Endothelial cell (in vitro differentiated cells): ENCODE data around the gene RAB14. TPM values are rescaled to one million over a fixed set of nuclear protein-coding genes. Genes with fewer than 3 reads are reported as not detected.

ENCODE experiments used
- DNase-seq: peaks from one replicate; pipeline ENCODE4 v3.0.0; 2021; ENCODE audit warnings: low spot score
- H3K27ac Mint-ChIP-seq: one replicate; pipeline ENCODE4 v1.8.0; 2021; ENCODE audit warnings: mixed read lengths, inconsistent platforms; ENCODE audit not compliant: unreplicated experiment
- H3K27me3 Mint-ChIP-seq: one replicate; pipeline ENCODE4 v1.8.0; 2021; ENCODE audit warnings: mild to moderate bottlenecking, moderate library complexity, mixed read lengths, inconsistent platforms; ENCODE audit not compliant: unreplicated experiment
- H3K36me3 Mint-ChIP-seq: one replicate; pipeline ENCODE4 v1.8.0; 2021; ENCODE audit warnings: mild to moderate bottlenecking, low read depth, mixed read lengths, inconsistent platforms; ENCODE audit not compliant: unreplicated experiment
- H3K4me1 Mint-ChIP-seq: one replicate; pipeline ENCODE4 v1.8.0; 2021; ENCODE audit warnings: mild to moderate bottlenecking, mixed read lengths, inconsistent platforms; ENCODE audit not compliant: unreplicated experiment
- H3K4me3 Mint-ChIP-seq: one replicate; pipeline ENCODE4 v1.8.0; 2021; ENCODE audit warnings: mild to moderate bottlenecking, mixed read lengths, inconsistent platforms; ENCODE audit not compliant: unreplicated experiment
- H3K9me3 Mint-ChIP-seq: one replicate; pipeline ENCODE4 v1.8.0; 2021; ENCODE audit warnings: mixed read lengths, inconsistent platforms; ENCODE audit not compliant: unreplicated experiment
- CTCF ChIP-seq: fragments of 200-600 bp; sonication (generic); IDR thresholded peaks from one replicate; pipeline ENCODE4 v1.5.0; 2021; ENCODE audit warnings: antibody characterized with exemption; ENCODE audit not compliant: unreplicated experiment
- total RNA-seq: library from RNA; stranded (reverse); fragmentation: NEBNext Ultra II Directional; extraction: Animal tissue kit (Norgen Biotek cat#: 25700); gene quantifications from one replicate; pipeline ENCODE4 v1.2.1, GENCODE V29; 2021; ENCODE audit not compliant: unreplicated experiment

The RAB14 gene
- total RNA-seq, 1 donor from 2014 or later: 81.6 TPM

- no peaks in the 10 kb centered on the region for H3K27me3 Mint-ChIP-seq
- TF ChIP-seq CTCF: no peak
- H3K9me3 Mint-ChIP-seq: no peaks in the 10 kb centered on the region
- DNase-seq: no peak
- no peak overlapping the region for H3K4me3 Mint-ChIP-seq
- H3K27ac Mint-ChIP-seq: no peak overlapping the region
- H3K4me1 Mint-ChIP-seq: peaks cover 18% of the 10 kb centered on the region
- peaks cover 7% of the 10 kb centered on the region for H3K36me3 Mint-ChIP-seq
These were observed 12.7 kb downstream of the RAB14 start for GRCh38 chr9:121189006-121189405.

- peaks cover 17% of the 10 kb centered on the region for H3K4me1 Mint-ChIP-seq
- no peak for TF ChIP-seq CTCF
- no peaks in the 10 kb centered on the region for H3K27me3 Mint-ChIP-seq
- peaks cover 7% of the 10 kb centered on the region for H3K36me3 Mint-ChIP-seq
- no peak overlapping the region for H3K4me3 Mint-ChIP-seq
- no peak overlapping the region for H3K27ac Mint-ChIP-seq
- no peaks in the 10 kb centered on the region for H3K9me3 Mint-ChIP-seq
- DNase-seq: no peak
These were observed 13.9 kb downstream of the RAB14 start for GRCh38 chr9:121187636-121188305.

- Mint-ChIP-seq H3K36me3 (peaks cover 10% of the 10 kb centered on the region), H3K4me3 (no peak overlapping the region), H3K4me1 (peaks cover 15% of the 10 kb centered on the region), H3K27me3 (peaks cover under 1% of the 10 kb centered on the region), H3K9me3 (no peaks in the 10 kb centered on the region), H3K27ac (no peak overlapping the region)
- no peak for DNase-seq
- TF ChIP-seq CTCF: no peak
These were observed 15.8 kb downstream of the RAB14 start for GRCh38 chr9:121185774-121186403.

- H3K4me3 Mint-ChIP-seq: no peak overlapping the region
- DNase-seq: no peak
- H3K36me3 Mint-ChIP-seq: peaks cover 11% of the 10 kb centered on the region
- no peaks in the 10 kb centered on the region for H3K9me3 Mint-ChIP-seq
- peaks cover 15% of the 10 kb centered on the region for H3K4me1 Mint-ChIP-seq
- no peak overlapping the region for H3K27ac Mint-ChIP-seq
- no peak for TF ChIP-seq CTCF
- H3K27me3 Mint-ChIP-seq: peaks cover 2% of the 10 kb centered on the region
These were observed 16.4 kb downstream of the RAB14 start for GRCh38 chr9:121185178-121185745.

- Mint-ChIP-seq H3K4me1 (peaks cover 11% of the 10 kb centered on the region), H3K27ac (no peak overlapping the region), H3K27me3 (peaks cover 2% of the 10 kb centered on the region), H3K9me3 (no peaks in the 10 kb centered on the region), H3K4me3 (no peak overlapping the region), H3K36me3 (peaks cover 11% of the 10 kb centered on the region)
- DNase-seq: no peak
- no peak for TF ChIP-seq CTCF
These were observed 17.2 kb downstream of the RAB14 start for GRCh38 chr9:121184463-121184862.
